ENCODE data around the gene LRP1B. TPM values are rescaled to one million over a fixed set of nuclear protein-coding genes. Genes with fewer than 3 reads are reported as not detected.

Gene LRP1B
- total RNA-seq, 1 donor from 2014 or later: 1.7 TPM

- Mint-ChIP-seq H3K36me3 (no peaks in the 10 kb centered on the region), H3K9me3 (no peaks in the 10 kb centered on the region)
- no peak for DNase-seq (ENCODE audit: low spot score in 2 of 2, unreplicated experiment in 2 of 2)
Measured at GRCh38 chr2:141994066-141994465, 136.8 kb downstream of the LRP1B start.

GRCh38 chr2:141992695-141993094, 138.1 kb downstream of the LRP1B start:
- H3K4me1 Mint-ChIP-seq: no peaks in the 10 kb centered on the region
- no peak overlapping the region for H3K27ac Mint-ChIP-seq
- no peak for DNase-seq (ENCODE audit: low spot score in 2 of 2, unreplicated experiment in 2 of 2)
- H3K9me3 Mint-ChIP-seq: no peaks in the 10 kb centered on the region
- H3K4me3 Mint-ChIP-seq: no peak overlapping the region
- no peaks in the 10 kb centered on the region for H3K36me3 Mint-ChIP-seq
- no peak for TF ChIP-seq CTCF (IDR thresholded peaks at IDR 0.05; ENCODE audit: unreplicated experiment)
- H3K27me3 Mint-ChIP-seq (ENCODE audit: low read depth): no peaks in the 10 kb centered on the region

More at GRCh38 chr2:141994066-141994465, 136.8 kb downstream of the LRP1B start:
- no peak for TF ChIP-seq CTCF (IDR thresholded peaks at IDR 0.05; ENCODE audit: unreplicated experiment)
- Mint-ChIP-seq H3K27ac (no peak overlapping the region), H3K4me3 (no peak overlapping the region), H3K27me3 (ENCODE audit: low read depth) (no peaks in the 10 kb centered on the region), H3K4me1 (no peaks in the 10 kb centered on the region)

- no peaks in the 10 kb centered on the region for H3K4me1 Mint-ChIP-seq
- no peaks in the 10 kb centered on the region for H3K36me3 Mint-ChIP-seq
- TF ChIP-seq CTCF (IDR thresholded peaks at IDR 0.05; ENCODE audit: unreplicated experiment): no peak
- H3K4me3 Mint-ChIP-seq: no peak overlapping the region
- no peaks in the 10 kb centered on the region for H3K27me3 Mint-ChIP-seq (ENCODE audit: low read depth)
- no peak overlapping the region for H3K27ac Mint-ChIP-seq
- no peak for DNase-seq (ENCODE audit: low spot score in 2 of 2, unreplicated experiment in 2 of 2)
- H3K9me3 Mint-ChIP-seq: peaks cover 5% of the 10 kb centered on the region
Measured at GRCh38 chr2:141968433-141968832, 162.4 kb downstream of the LRP1B start.

GRCh38 chr2:141967980-141968379, 162.8 kb downstream of the LRP1B start:
- DNase-seq (ENCODE audit: low spot score in 2 of 2, unreplicated experiment in 2 of 2): no peak
- Mint-ChIP-seq H3K27ac (no peak overlapping the region), H3K9me3 (peaks cover 5% of the 10 kb centered on the region), H3K4me1 (no peaks in the 10 kb centered on the region), H3K4me3 (no peak overlapping the region), H3K36me3 (no peaks in the 10 kb centered on the region), H3K27me3 (ENCODE audit: low read depth) (no peaks in the 10 kb centered on the region)
- no peak for TF ChIP-seq CTCF (IDR thresholded peaks at IDR 0.05; ENCODE audit: unreplicated experiment)

GRCh38 chr2:141967503-141967902, 163.3 kb downstream of the LRP1B start:
- Mint-ChIP-seq H3K4me3 (no peak overlapping the region), H3K27me3 (ENCODE audit: low read depth) (no peaks in the 10 kb centered on the region), H3K9me3 (peaks cover 5% of the 10 kb centered on the region), H3K4me1 (no peaks in the 10 kb centered on the region), H3K27ac (no peak overlapping the region), H3K36me3 (no peaks in the 10 kb centered on the region)
- no peak for DNase-seq (ENCODE audit: low spot score in 2 of 2, unreplicated experiment in 2 of 2)
- no peak for TF ChIP-seq CTCF (IDR thresholded peaks at IDR 0.05; ENCODE audit: unreplicated experiment)

- Mint-ChIP-seq H3K27ac (no peak overlapping the region), H3K27me3 (ENCODE audit: low read depth) (no peaks in the 10 kb centered on the region), H3K4me3 (no peak overlapping the region), H3K4me1 (peaks cover 5% of the 10 kb centered on the region), H3K36me3 (no peaks in the 10 kb centered on the region), H3K9me3 (no peaks in the 10 kb centered on the region)
- no peak for TF ChIP-seq CTCF (IDR thresholded peaks at IDR 0.05; ENCODE audit: unreplicated experiment)
- no peak for DNase-seq (ENCODE audit: low spot score in 2 of 2, unreplicated experiment in 2 of 2)
Measured at GRCh38 chr2:141959941-141960340, 170.9 kb downstream of the LRP1B start.
